HG03565 (cell line): ENCODE measurements around the gene DMXL2.
"Not testable (repeated sequence)": the region's sequence is repeated elsewhere in the genome, so short reads cannot be mapped to it uniquely, and the experiment has no call there.

Source experiments
- ATAC-seq: cut with Tn5 transposase; IDR thresholded peaks from one replicate; pipeline ENCODE4 v1.9.1; 2021; ENCODE audit warnings: mild to moderate bottlenecking, moderate library complexity; ENCODE audit not compliant: unreplicated experiment

The DMXL2 gene

GRCh38 chr15:51579012-51579411 is 43.6 kb downstream of the DMXL2 start:
- ATAC-seq, result no peak

- no peak for ATAC-seq
Observed at GRCh38 chr15:51577636-51578304, 44.8 kb downstream of the DMXL2 start.

GRCh38 chr15:51576911-51577500 is 45.6 kb downstream of the DMXL2 start:
- ATAC-seq, result no peak

GRCh38 chr15:51576286-51576850 is 46.2 kb downstream of the DMXL2 start:
- ATAC-seq, result no peak

- ATAC-seq, result no peak
Observed at GRCh38 chr15:51575775-51576174, 46.8 kb downstream of the DMXL2 start.

GRCh38 chr15:51573352-51573751 is 49.2 kb downstream of the DMXL2 start:
- ATAC-seq, result not testable (repeated sequence)

- not testable (repeated sequence) for ATAC-seq
Observed at GRCh38 chr15:51568939-51569784, 53.4 kb downstream of the DMXL2 start.

GRCh38 chr15:51561271-51561670 is 61.3 kb downstream of the DMXL2 start:
- ATAC-seq, result no peak

- ATAC-seq, result no peak
Observed at GRCh38 chr15:51558876-51559275, 63.7 kb downstream of the DMXL2 start.

- no peak for ATAC-seq
Observed at GRCh38 chr15:51558411-51558810, 64.2 kb downstream of the DMXL2 start.

GRCh38 chr15:51550841-51551240 is 71.7 kb downstream of the DMXL2 start:
- ATAC-seq, result no peak

GRCh38 chr15:51547656-51548055 is 74.9 kb downstream of the DMXL2 start:
- ATAC-seq, result no peak

GRCh38 chr15:51536965-51537574 is 85.5 kb downstream of the DMXL2 start:
- no peak for ATAC-seq

- ATAC-seq, result no peak
Observed at GRCh38 chr15:51533672-51534398, 88.7 kb downstream of the DMXL2 start.

- no peak for ATAC-seq
Observed at GRCh38 chr15:51526955-51527354, 95.6 kb downstream of the DMXL2 start.

- ATAC-seq, result no peak
Observed at GRCh38 chr15:51524376-51524775, 98.2 kb downstream of the DMXL2 start.

- ATAC-seq, result no peak
Observed at GRCh38 chr15:51516291-51516690, 106.3 kb downstream of the DMXL2 start.

GRCh38 chr15:51505251-51505650 is 117.3 kb downstream of the DMXL2 start:
- no peak for ATAC-seq

GRCh38 chr15:51503003-51503402 is 119.6 kb downstream of the DMXL2 start:
- ATAC-seq, result no peak

GRCh38 chr15:51499379-51499976 is 123.1 kb downstream of the DMXL2 start:
- ATAC-seq, result no peak
